ENCODE measurements around the gene UNC5C.
A peak's percentile ranks its signal among the peaks of the same experiment; 100 is the strongest.

Gene UNC5C

GRCh38 chr4:95546866-95547714 lies 1.7 kb downstream of the UNC5C start:
- Histone ChIP-seq H3K9me3 (ENCODE audit: control insufficient read depth in 2 of 2, low read length in 2 of 2) (no peaks in the 10 kb centered on the region), H3K27ac (ENCODE audit: low read length) (no peak overlapping the region), H3K36me3 (ENCODE audit: control insufficient read depth in 2 of 2, insufficient read depth in 2 of 2, low read length in 2 of 2) (no peaks in the 10 kb centered on the region), H3K4me1 (ENCODE audit: control insufficient read depth, insufficient read depth, low read length) (peaks cover 4% of the 10 kb centered on the region), H3K9ac (ENCODE audit: low read length in 2 of 2) (peak overlapping the region in 1 of 2 donors; percentile 33), H3K4me3 (ENCODE audit: low read length in 2 of 2) (peak overlapping the region; percentile 76 to 84), H3K27me3 (ENCODE audit: control insufficient read depth in 1 of 2, insufficient read depth in 2 of 2, low read length in 2 of 2) (peaks cover 20 to 30% of the 10 kb centered on the region in 2 donors)

DNA sequence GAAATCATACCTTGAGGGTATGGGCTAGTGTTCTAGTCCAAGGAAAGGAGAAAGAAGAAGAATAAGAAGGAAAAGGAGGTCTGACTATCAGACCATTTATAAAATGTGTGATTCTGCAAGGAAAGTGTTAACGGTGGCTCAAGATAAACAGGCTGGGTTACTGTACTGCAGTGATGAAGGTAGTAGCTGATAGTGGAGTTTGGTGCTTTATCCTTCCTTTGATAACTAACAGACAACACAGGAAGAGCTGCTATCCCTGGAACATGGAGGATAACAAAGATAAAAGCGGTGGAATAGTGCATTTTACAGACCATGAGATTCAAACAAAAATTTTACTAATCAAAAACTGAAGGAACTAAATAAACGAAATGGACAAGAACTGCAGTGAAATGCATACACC lies 2.6 kb downstream of the UNC5C start:
- Histone ChIP-seq H3K4me1 (ENCODE audit: control insufficient read depth, insufficient read depth, low read length) (peaks cover 4% of the 10 kb centered on the region), H3K9ac (ENCODE audit: low read length in 2 of 2) (no peak overlapping the region), H3K36me3 (ENCODE audit: control insufficient read depth in 2 of 2, insufficient read depth in 2 of 2, low read length in 2 of 2) (no peaks in the 10 kb centered on the region), H3K4me3 (ENCODE audit: low read length in 2 of 2) (no peak overlapping the region), H3K27ac (ENCODE audit: low read length) (no peak overlapping the region), H3K27me3 (ENCODE audit: control insufficient read depth in 1 of 2, insufficient read depth in 2 of 2, low read length in 2 of 2) (peaks cover 20 to 30% of the 10 kb centered on the region in 2 donors), H3K9me3 (ENCODE audit: control insufficient read depth in 2 of 2, low read length in 2 of 2) (no peaks in the 10 kb centered on the region)

- no peak overlapping the region for H3K4me3 ChIP-seq (ENCODE audit: low read length in 2 of 2)
- peaks cover 4% of the 10 kb centered on the region for H3K4me1 ChIP-seq (ENCODE audit: control insufficient read depth, insufficient read depth, low read length)
- no peaks in the 10 kb centered on the region for H3K9me3 ChIP-seq (ENCODE audit: control insufficient read depth in 2 of 2, low read length in 2 of 2)
- H3K9ac ChIP-seq (ENCODE audit: low read length in 2 of 2) = no peak overlapping the region
- H3K27ac ChIP-seq (ENCODE audit: low read length) = no peak overlapping the region
- peaks cover 20 to 26% of the 10 kb centered on the region in 2 donors for H3K27me3 ChIP-seq (ENCODE audit: control insufficient read depth in 1 of 2, insufficient read depth in 2 of 2, low read length in 2 of 2)
- no peaks in the 10 kb centered on the region for H3K36me3 ChIP-seq (ENCODE audit: control insufficient read depth in 2 of 2, insufficient read depth in 2 of 2, low read length in 2 of 2)
These were observed 3.2 kb downstream of the UNC5C start for GRCh38 chr4:95545546-95545945.

DNA sequence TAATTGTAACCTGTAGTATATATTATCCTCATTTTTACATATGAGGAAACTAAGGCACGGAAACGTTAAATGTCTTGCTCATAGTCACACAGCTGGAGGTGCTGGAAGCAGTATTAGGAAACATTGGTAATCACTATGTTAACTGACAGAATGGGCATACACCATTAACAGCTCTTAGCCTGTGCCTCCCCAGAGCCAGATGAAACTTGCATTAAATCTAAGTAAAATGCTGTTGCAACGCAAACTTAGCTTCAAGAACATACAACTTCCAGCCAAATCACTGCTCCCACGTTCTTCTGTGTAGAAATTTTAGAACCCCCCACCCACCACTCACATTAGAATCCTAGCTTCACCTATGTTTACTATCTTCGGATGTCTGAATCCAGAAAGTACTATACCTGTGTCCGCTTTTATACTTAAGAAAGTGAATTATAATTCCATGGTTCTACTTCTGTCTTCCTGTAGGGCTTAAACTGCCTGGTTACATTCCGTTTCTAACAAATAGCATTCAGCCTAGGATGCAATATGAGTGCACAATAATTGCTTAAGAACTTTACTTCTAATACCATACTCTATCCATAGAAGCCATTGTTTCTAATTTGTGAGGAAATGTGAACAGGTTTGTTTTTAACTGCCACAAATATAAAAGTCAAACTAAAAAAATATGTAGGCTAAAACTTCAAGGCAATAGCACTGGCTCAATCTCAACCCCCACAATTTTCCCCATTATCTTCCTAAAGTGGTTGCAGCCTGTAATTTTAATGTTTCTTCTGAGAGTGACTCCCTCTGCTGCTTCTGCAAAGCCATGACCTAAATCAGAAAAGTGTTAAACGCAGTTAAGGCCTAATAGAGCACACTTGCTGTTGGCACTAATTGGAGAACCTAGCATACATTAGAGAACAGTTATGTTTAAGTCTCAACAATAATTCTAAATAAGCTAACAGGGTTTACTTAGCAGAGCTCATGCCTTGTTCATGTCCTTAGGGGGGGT lies 4.4 kb downstream of the UNC5C start:
- H3K9me3 ChIP-seq (ENCODE audit: control insufficient read depth in 2 of 2, low read length in 2 of 2) = no peaks in the 10 kb centered on the region
- no peak overlapping the region for H3K4me3 ChIP-seq (ENCODE audit: low read length in 2 of 2)
- H3K27me3 ChIP-seq (ENCODE audit: control insufficient read depth in 1 of 2, insufficient read depth in 2 of 2, low read length in 2 of 2) = peaks cover 15 to 17% of the 10 kb centered on the region in 2 donors
- H3K9ac ChIP-seq (ENCODE audit: low read length in 2 of 2) = no peak overlapping the region
- peaks cover 4% of the 10 kb centered on the region for H3K4me1 ChIP-seq (ENCODE audit: control insufficient read depth, insufficient read depth, low read length)
- no peak overlapping the region for H3K27ac ChIP-seq (ENCODE audit: low read length)
- H3K36me3 ChIP-seq (ENCODE audit: control insufficient read depth in 2 of 2, insufficient read depth in 2 of 2, low read length in 2 of 2) = no peaks in the 10 kb centered on the region

- no peaks in the 10 kb centered on the region for H3K9me3 ChIP-seq (ENCODE audit: control insufficient read depth in 2 of 2, low read length in 2 of 2)
- H3K27ac ChIP-seq (ENCODE audit: low read length) = no peak overlapping the region
- peaks cover under 1 to 2% of the 10 kb centered on the region in 2 donors for H3K27me3 ChIP-seq (ENCODE audit: control insufficient read depth in 1 of 2, insufficient read depth in 2 of 2, low read length in 2 of 2)
- no peak overlapping the region for H3K9ac ChIP-seq (ENCODE audit: low read length in 2 of 2)
- H3K36me3 ChIP-seq (ENCODE audit: control insufficient read depth in 2 of 2, insufficient read depth in 2 of 2, low read length in 2 of 2) = no peaks in the 10 kb centered on the region
- H3K4me1 ChIP-seq (ENCODE audit: control insufficient read depth, insufficient read depth, low read length) = no peaks in the 10 kb centered on the region
- no peak overlapping the region for H3K4me3 ChIP-seq (ENCODE audit: low read length in 2 of 2)
These were observed 6.7 kb downstream of the UNC5C start for GRCh38 chr4:95541889-95542607.

DNA sequence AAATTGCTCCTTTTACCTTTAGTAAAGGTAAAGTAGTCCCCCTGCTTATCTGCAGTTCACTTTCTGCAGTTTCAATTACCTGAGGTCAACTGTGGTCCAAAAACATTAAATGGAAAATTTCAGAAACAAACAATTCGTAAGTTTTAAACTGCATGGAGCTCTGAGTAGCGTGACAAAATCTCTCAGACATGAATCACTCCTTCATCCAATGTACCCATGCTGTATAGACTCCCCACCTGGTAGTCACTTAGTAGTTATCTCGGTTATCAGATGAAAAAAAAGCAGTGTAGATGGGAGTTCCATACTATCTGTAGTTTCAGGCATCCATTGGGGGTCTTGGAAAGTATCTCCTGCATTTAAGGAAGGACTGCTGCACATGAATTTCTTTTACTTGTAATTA lies 7.7 kb downstream of the UNC5C start:
- Histone ChIP-seq H3K9me3 (ENCODE audit: control insufficient read depth in 2 of 2, low read length in 2 of 2) (no peaks in the 10 kb centered on the region), H3K4me1 (ENCODE audit: control insufficient read depth, insufficient read depth, low read length) (no peaks in the 10 kb centered on the region), H3K4me3 (ENCODE audit: low read length in 2 of 2) (no peak overlapping the region), H3K27ac (ENCODE audit: low read length) (no peak overlapping the region), H3K27me3 (ENCODE audit: control insufficient read depth in 1 of 2, insufficient read depth in 2 of 2, low read length in 2 of 2) (no peaks in the 10 kb centered on the region), H3K36me3 (ENCODE audit: control insufficient read depth in 2 of 2, insufficient read depth in 2 of 2, low read length in 2 of 2) (no peaks in the 10 kb centered on the region), H3K9ac (ENCODE audit: low read length in 2 of 2) (no peak overlapping the region)

DNA sequence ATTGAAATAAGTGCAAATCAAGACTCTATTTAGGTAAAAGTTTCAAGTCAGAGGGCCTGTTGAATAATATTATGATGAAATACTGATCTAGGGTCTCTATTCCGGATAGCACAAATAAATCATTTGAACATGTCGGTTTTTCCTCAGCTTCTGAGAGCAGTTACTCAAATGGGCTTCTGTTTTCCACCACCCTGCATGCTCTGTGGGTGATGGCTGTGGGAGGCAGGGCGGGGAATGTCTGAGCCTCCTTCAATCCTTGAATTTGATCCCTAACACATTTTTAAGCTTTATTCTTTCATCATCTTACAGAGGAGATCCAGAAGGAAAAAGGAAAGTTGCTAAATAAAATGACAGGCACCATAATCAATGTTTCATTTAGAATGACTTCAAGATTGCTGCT lies 8.5 kb downstream of the UNC5C start:
- Histone ChIP-seq H3K27me3 (ENCODE audit: control insufficient read depth in 1 of 2, insufficient read depth in 2 of 2, low read length in 2 of 2) (no peaks in the 10 kb centered on the region), H3K36me3 (ENCODE audit: control insufficient read depth in 2 of 2, insufficient read depth in 2 of 2, low read length in 2 of 2) (no peaks in the 10 kb centered on the region), H3K4me3 (ENCODE audit: low read length in 2 of 2) (no peak overlapping the region), H3K27ac (ENCODE audit: low read length) (no peak overlapping the region), H3K4me1 (ENCODE audit: control insufficient read depth, insufficient read depth, low read length) (no peaks in the 10 kb centered on the region), H3K9me3 (ENCODE audit: control insufficient read depth in 2 of 2, low read length in 2 of 2) (no peaks in the 10 kb centered on the region), H3K9ac (ENCODE audit: low read length in 2 of 2) (no peak overlapping the region)

- no peak overlapping the region for H3K9ac ChIP-seq (ENCODE audit: low read length in 2 of 2)
- no peak overlapping the region for H3K4me3 ChIP-seq (ENCODE audit: low read length in 2 of 2)
- H3K4me1 ChIP-seq (ENCODE audit: control insufficient read depth, insufficient read depth, low read length) = no peaks in the 10 kb centered on the region
- no peaks in the 10 kb centered on the region for H3K36me3 ChIP-seq (ENCODE audit: control insufficient read depth in 2 of 2, insufficient read depth in 2 of 2, low read length in 2 of 2)
- no peaks in the 10 kb centered on the region for H3K9me3 ChIP-seq (ENCODE audit: control insufficient read depth in 2 of 2, low read length in 2 of 2)
- H3K27ac ChIP-seq (ENCODE audit: low read length) = no peak overlapping the region
- H3K27me3 ChIP-seq (ENCODE audit: control insufficient read depth in 1 of 2, insufficient read depth in 2 of 2, low read length in 2 of 2) = no peaks in the 10 kb centered on the region
These were observed 9.7 kb downstream of the UNC5C start for GRCh38 chr4:95539106-95539505.

DNA sequence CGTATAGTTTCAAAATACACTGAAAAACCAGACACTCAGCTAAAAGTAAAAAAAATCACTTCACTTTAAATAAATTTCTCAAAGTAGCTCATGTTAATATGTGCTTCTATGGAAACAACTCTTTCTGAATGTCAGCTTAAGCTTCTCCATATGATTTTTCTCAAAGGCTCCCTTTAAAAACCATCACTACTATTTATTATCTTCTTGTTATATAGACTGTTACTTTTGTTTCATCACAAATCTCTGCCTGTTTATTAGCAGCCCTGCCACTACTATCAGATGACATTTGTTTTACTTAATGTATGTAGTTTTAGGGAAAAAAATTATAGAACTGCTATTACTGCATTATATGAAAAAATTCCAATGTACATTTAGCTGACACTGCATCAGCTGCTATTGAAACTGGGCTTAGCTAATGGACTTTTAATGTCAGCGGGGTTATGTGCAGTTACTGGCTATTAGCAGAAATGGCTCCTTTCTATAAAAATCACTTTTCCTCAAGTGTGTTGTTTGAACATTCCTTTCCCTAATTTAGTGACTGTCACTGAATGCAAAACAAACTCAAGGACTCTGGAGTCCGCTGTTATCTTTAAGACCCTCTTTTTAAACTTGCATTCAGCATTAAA lies 10.8 kb downstream of the UNC5C start:
- Histone ChIP-seq H3K27ac (ENCODE audit: low read length) (no peak overlapping the region), H3K9ac (ENCODE audit: low read length in 2 of 2) (no peak overlapping the region)

DNA sequence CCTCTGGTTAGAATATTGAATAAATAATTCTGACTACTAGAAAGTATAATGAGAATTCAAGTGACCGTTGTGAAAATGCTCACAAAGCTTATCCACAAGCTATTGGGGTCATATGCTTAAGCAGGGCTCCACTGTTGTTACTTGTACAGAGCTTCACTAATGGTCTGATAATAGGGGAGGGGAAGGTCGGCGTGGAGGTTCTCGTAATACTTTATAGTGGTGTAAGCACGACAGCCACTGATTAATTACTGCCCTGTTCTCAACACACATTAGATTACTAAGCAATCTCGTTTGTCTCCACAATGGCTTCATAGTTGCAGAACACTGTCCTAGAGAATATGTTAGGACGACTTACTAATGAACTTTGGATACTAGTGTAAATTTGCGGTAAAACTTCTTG lies 11.6 kb downstream of the UNC5C start:
- Histone ChIP-seq H3K27ac (ENCODE audit: low read length) (no peak overlapping the region), H3K27me3 (ENCODE audit: control insufficient read depth in 1 of 2, insufficient read depth in 2 of 2, low read length in 2 of 2) (no peaks in the 10 kb centered on the region), H3K4me3 (ENCODE audit: low read length in 2 of 2) (no peak overlapping the region), H3K9ac (ENCODE audit: low read length in 2 of 2) (no peak overlapping the region), H3K36me3 (ENCODE audit: control insufficient read depth in 2 of 2, insufficient read depth in 2 of 2, low read length in 2 of 2) (no peaks in the 10 kb centered on the region), H3K4me1 (ENCODE audit: control insufficient read depth, insufficient read depth, low read length) (no peaks in the 10 kb centered on the region), H3K9me3 (ENCODE audit: control insufficient read depth in 2 of 2, low read length in 2 of 2) (no peaks in the 10 kb centered on the region)

More for the DNA sequence above, 10.8 kb downstream of the UNC5C start:
- no peaks in the 10 kb centered on the region for H3K4me1 ChIP-seq (ENCODE audit: control insufficient read depth, insufficient read depth, low read length)
- no peaks in the 10 kb centered on the region for H3K9me3 ChIP-seq (ENCODE audit: control insufficient read depth in 2 of 2, low read length in 2 of 2)
- H3K4me3 ChIP-seq (ENCODE audit: low read length in 2 of 2) = no peak overlapping the region
- H3K36me3 ChIP-seq (ENCODE audit: control insufficient read depth in 2 of 2, insufficient read depth in 2 of 2, low read length in 2 of 2) = no peaks in the 10 kb centered on the region
- no peaks in the 10 kb centered on the region for H3K27me3 ChIP-seq (ENCODE audit: control insufficient read depth in 1 of 2, insufficient read depth in 2 of 2, low read length in 2 of 2)
